Ishikawa (cell line): ENCODE measurements around the gene ELFN1.

Experiments used
- CEBPB ChIP-seq: IDR thresholded peaks from 2 replicates; pipeline ENCODE4 v1.6.1; 2012
- CREB1 ChIP-seq: IDR thresholded peaks from 2 replicates; pipeline ENCODE4 v1.6.1; 2012; ENCODE audit warnings: low read depth
- EP300 ChIP-seq: IDR thresholded peaks from 2 replicates; pipeline ENCODE4 v1.6.1; 2012; ENCODE audit warnings: borderline replicate concordance
- FOXM1 ChIP-seq: IDR thresholded peaks from 2 replicates; pipeline ENCODE4 v1.6.1; 2012; ENCODE audit warnings: low read depth, borderline replicate concordance
- MAX ChIP-seq: IDR thresholded peaks from 2 replicates; pipeline ENCODE4 v1.6.1; 2012
- NFIC ChIP-seq: IDR thresholded peaks from 2 replicates; pipeline ENCODE4 v1.6.1; 2012
- RAD21 ChIP-seq: IDR thresholded peaks from 2 replicates; pipeline ENCODE4 v1.6.1; 2012; ENCODE audit warnings: low read depth
- REST ChIP-seq: IDR thresholded peaks from 2 replicates; pipeline ENCODE4 v1.6.1; 2012; ENCODE audit warnings: low read depth, mild to moderate bottlenecking
- TAF1 ChIP-seq: IDR thresholded peaks from 2 replicates; pipeline ENCODE4 v1.6.1; 2012; ENCODE audit warnings: low read depth, mild to moderate bottlenecking
- TCF12 ChIP-seq: IDR thresholded peaks from 2 replicates; pipeline ENCODE4 v1.6.1; 2012; ENCODE audit warnings: low read depth
- USF1 ChIP-seq: IDR thresholded peaks from 2 replicates; pipeline ENCODE4 v1.6.1; 2012
- ZBTB7A ChIP-seq: IDR thresholded peaks from 2 replicates; pipeline ENCODE4 v1.6.1; 2012; ENCODE audit warnings: low read depth

- TF ChIP-seq FOXM1 (no peak), EP300 (no peak), RAD21 (no peak), TAF1 (no peak), TCF12 (no peak), ZBTB7A (no peak), CEBPB (no peak), USF1 (no peak), NFIC (no peak), REST (no peak), CREB1 (no peak), MAX (no peak)
Observed at GRCh38 chr7:1661461-1661860, 8.6 kb upstream of the ELFN1 start.
